ACC112 (cell line): ENCODE data around the gene DENND1C.

Source experiments
- H2AFZ ChIP-seq: fragments of 200-600 bp; sonication (generic); one replicate; pipeline ENCODE4 v1.6.0; 2017; ENCODE audit warnings: antibody characterized with exemption, low read length; ENCODE audit not compliant: unreplicated experiment
- H3K27ac ChIP-seq: fragments of 200-600 bp; sonication (generic); 2 replicates; pipeline ENCODE4 v1.5.1; 2014; ENCODE audit warnings: low read depth, mild to moderate bottlenecking, antibody characterized with exemption, low read length, moderate library complexity
- H3K27me3 ChIP-seq: fragments of 200-600 bp; sonication (generic); 2 replicates; pipeline ENCODE4 v1.6.1; 2014; ENCODE audit warnings: mild to moderate bottlenecking, antibody characterized with exemption, low read length, moderate library complexity, mixed read lengths; ENCODE audit not compliant: insufficient read depth
- H3K36me3 ChIP-seq: fragments of 200-600 bp; sonication (generic); 2 replicates; pipeline ENCODE4 v1.6.1; 2016; ENCODE audit warnings: mild to moderate bottlenecking, antibody characterized with exemption, low read length, moderate library complexity, mixed read lengths; ENCODE audit not compliant: insufficient read depth
- H3K4me1 ChIP-seq: fragments of 200-600 bp; sonication (generic); one replicate; pipeline ENCODE4 v1.6.1; 2016; ENCODE audit warnings: low read length, mixed read lengths; ENCODE audit not compliant: insufficient read depth, unreplicated experiment, control insufficient read depth
- H3K4me3 ChIP-seq: fragments of 200-600 bp; sonication (generic); 2 replicates; pipeline ENCODE4 v1.5.1; 2014; ENCODE audit warnings: mild to moderate bottlenecking, low read depth, low read length
- H3K79me2 ChIP-seq: fragments of 200-600 bp; sonication (generic); one replicate; pipeline ENCODE4 v1.6.0; 2016; ENCODE audit warnings: low read length; ENCODE audit not compliant: control insufficient read depth, unreplicated experiment, insufficient read depth

The DENND1C gene

DNA sequence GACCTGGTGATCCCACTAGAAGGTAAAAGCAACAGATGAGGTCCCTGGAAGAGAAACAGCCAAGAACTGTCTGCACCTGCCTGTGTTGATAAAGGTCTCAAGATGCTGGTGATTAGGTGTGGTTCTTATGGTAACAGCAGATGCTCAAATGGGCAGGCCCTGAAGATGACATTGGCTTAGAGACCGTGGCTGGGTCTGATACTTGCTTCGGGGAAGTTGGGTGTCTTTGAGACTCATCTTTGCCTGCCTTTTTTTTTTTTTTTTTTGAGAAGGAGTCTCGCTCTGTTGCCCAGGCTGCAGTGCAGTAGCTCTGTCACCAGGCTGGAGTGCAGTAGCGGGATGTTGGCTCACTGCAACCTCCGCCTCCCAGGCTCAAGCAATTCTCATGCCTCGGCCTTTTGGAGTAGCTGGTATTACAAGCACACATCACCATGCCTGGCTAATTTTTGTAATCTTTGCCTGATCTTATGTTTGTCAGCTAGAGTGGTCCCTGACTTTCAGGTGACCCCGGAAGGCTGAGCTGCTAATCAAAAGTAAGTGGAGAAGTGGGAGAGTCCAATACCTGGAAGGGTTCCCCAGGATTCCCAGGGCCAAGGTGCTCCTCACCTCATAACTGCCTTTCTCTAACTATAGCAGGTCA, 29.9 kb downstream of the DENND1C start:
- no peaks in the 10 kb centered on the region for H3K79me2 ChIP-seq
- no peak overlapping the region for H2AFZ ChIP-seq
- no peaks in the 10 kb centered on the region for H3K4me1 ChIP-seq
- no peak overlapping the region for H3K4me3 ChIP-seq
- no peaks in the 10 kb centered on the region for H3K36me3 ChIP-seq
- H3K27me3 ChIP-seq = no peaks in the 10 kb centered on the region
- no peak overlapping the region for H3K27ac ChIP-seq

- H3K36me3 ChIP-seq = no peaks in the 10 kb centered on the region
- H2AFZ ChIP-seq = no peak overlapping the region
- H3K27ac ChIP-seq = no peak overlapping the region
- no peak overlapping the region for H3K4me3 ChIP-seq
- H3K79me2 ChIP-seq = no peaks in the 10 kb centered on the region
- no peaks in the 10 kb centered on the region for H3K27me3 ChIP-seq
- H3K4me1 ChIP-seq = no peaks in the 10 kb centered on the region
Measured at GRCh38 chr19:6450166-6450565, 31.4 kb downstream of the DENND1C start.

DNA sequence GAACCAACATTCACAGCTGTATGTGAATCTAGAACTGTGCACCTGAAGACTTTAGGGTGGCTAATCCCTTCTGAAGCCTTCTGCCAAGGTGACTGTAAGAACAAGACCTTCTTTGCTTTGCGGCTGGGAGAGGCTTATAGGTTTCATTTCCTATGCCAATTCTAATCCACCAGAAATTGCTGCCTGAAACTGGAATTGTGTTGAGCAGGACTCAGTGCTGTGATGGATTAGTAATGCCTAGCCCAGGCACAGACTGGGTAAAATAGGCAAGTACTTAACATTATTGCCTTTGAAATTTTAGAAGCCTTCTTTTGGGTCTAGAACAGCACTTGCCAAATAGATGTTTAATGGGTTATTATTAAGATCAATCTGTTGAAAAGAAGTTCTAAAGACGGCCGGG, 33.5 kb downstream of the DENND1C start:
- Histone ChIP-seq H3K36me3 (no peaks in the 10 kb centered on the region), H3K4me3 (no peak overlapping the region), H2AFZ (no peak overlapping the region), H3K79me2 (no peaks in the 10 kb centered on the region), H3K27me3 (no peaks in the 10 kb centered on the region), H3K4me1 (no peaks in the 10 kb centered on the region), H3K27ac (no peak overlapping the region)

DNA sequence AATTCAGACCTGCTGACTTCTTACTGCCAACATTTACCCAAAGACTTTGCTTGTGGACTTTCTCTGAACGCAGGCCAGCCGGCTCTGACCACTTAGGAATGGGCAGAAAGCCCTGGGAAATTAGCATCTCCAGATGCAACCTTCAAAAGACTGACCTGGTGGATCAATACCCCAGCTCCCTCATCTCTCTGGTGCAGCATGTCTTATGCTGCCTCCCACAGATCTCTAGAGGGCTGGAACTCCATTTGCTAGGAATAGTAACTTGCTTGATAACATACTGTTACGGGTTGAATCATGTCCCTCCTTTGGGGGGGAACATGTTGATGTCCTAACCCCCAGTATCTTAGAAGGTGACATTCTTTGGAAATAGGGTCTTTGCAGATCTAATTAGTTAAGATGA, 35.1 kb downstream of the DENND1C start:
- H3K36me3 ChIP-seq = no peaks in the 10 kb centered on the region
- H2AFZ ChIP-seq = no peak overlapping the region
- no peak overlapping the region for H3K27ac ChIP-seq
- no peaks in the 10 kb centered on the region for H3K4me1 ChIP-seq
- H3K79me2 ChIP-seq = no peaks in the 10 kb centered on the region
- H3K4me3 ChIP-seq = no peak overlapping the region
- no peaks in the 10 kb centered on the region for H3K27me3 ChIP-seq

DNA sequence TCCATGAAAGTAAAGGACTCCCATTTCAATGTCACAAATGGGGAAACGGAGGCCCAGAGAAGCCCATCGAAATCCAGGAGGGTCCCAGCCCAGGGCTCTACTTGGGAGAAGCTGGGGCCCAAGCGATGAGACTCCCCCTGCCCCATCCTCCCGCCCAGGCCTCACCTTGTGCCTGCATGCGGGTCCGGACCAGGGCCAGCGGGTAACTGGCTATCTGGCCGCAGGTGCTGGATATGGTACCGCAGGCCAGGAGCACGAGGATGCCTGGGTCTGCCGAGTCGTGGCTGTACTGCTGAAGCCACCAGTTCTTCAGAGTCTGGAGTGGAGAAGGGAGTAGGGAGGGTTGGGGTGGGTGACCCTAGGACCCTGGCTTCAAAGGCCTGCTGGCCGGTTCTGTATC, 37.6 kb downstream of the DENND1C start:
- H3K4me3 ChIP-seq = no peak overlapping the region
- H3K4me1 ChIP-seq = no peaks in the 10 kb centered on the region
- no peak overlapping the region for H2AFZ ChIP-seq
- no peak overlapping the region for H3K27ac ChIP-seq
- no peaks in the 10 kb centered on the region for H3K36me3 ChIP-seq
- no peaks in the 10 kb centered on the region for H3K27me3 ChIP-seq
- no peaks in the 10 kb centered on the region for H3K79me2 ChIP-seq

GRCh38 chr19:6442087-6442688, 39.4 kb downstream of the DENND1C start:
- Histone ChIP-seq H3K79me2 (no peaks in the 10 kb centered on the region), H3K27ac (no peak overlapping the region), H3K36me3 (no peaks in the 10 kb centered on the region), H2AFZ (no peak overlapping the region), H3K27me3 (no peaks in the 10 kb centered on the region), H3K4me1 (no peaks in the 10 kb centered on the region), H3K4me3 (no peak overlapping the region)

GRCh38 chr19:6440905-6441304, 40.7 kb downstream of the DENND1C start:
- no peaks in the 10 kb centered on the region for H3K79me2 ChIP-seq
- H3K4me1 ChIP-seq = no peaks in the 10 kb centered on the region
- H3K27ac ChIP-seq = no peak overlapping the region
- H2AFZ ChIP-seq = no peak overlapping the region
- H3K36me3 ChIP-seq = no peaks in the 10 kb centered on the region
- no peak overlapping the region for H3K4me3 ChIP-seq
- H3K27me3 ChIP-seq = no peaks in the 10 kb centered on the region

GRCh38 chr19:6439743-6440142, 41.8 kb downstream of the DENND1C start:
- Histone ChIP-seq H3K4me3 (no peak overlapping the region), H3K36me3 (no peaks in the 10 kb centered on the region), H3K27me3 (no peaks in the 10 kb centered on the region), H3K27ac (no peak overlapping the region), H3K79me2 (no peaks in the 10 kb centered on the region), H2AFZ (no peak overlapping the region), H3K4me1 (no peaks in the 10 kb centered on the region)

DNA sequence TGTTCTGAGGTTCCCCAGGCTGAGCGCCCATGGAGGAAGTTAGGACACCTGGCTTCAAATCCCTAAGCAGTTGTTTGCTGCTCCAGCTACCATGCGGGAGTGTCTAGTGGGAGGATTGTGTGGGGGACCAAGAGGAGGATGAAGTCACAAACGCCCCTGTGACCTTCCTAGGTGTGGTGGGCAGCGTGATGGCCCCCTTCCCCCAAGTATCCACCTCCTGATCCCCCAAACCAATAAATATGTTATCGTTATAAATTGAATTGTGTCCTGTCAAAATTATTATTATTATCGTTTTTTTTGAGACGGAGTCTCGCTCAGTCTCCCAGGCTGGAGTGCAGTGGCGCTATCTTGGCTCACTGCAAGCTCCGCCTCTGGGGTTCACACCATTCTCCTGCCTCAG, 47.9 kb downstream of the DENND1C start, which contains the start of gene SLC25A41:
Gene SLC25A41, minus strand, starts transcription at position 101 of the 400 bp plus-strand sequence. Its CDS starts 70 bp downstream, at position 31.
- Histone ChIP-seq H3K27ac (no peak within 1 kb of the TSS), H2AFZ (no peak within 1 kb of the TSS), H3K79me2 (no peaks in the 10 kb centered on the region), H3K36me3 (no peaks in the 10 kb centered on the region), H3K4me3 (no peak within 1 kb of the TSS), H3K4me1 (no peaks in the 10 kb centered on the region), H3K27me3 (no peaks in the 10 kb centered on the region)

DNA sequence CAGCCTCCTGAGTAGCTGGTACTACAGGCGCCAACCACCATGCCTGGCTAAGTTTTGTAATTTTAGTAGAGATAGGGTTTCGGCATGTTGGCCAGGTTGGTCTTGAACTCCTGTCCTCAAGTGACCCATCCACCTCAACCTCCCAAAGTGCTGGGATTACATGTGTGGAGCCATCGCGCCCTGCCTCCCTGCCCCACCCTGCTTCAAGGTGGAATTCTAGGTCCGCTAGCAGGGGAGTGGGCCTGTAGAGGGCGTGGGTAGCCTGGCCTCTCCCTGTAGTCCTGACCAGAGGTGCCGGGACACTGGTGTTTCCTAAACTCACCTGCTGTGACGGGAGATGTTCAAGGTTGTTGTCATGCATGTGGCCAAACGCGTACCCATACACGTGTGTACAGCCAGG, 48.4 kb downstream of the DENND1C start:
- no peaks in the 10 kb centered on the region for H3K27me3 ChIP-seq
- no peaks in the 10 kb centered on the region for H3K36me3 ChIP-seq
- H3K4me3 ChIP-seq = no peak overlapping the region
- no peaks in the 10 kb centered on the region for H3K4me1 ChIP-seq
- H3K27ac ChIP-seq = no peak overlapping the region
- H2AFZ ChIP-seq = no peak overlapping the region
- no peaks in the 10 kb centered on the region for H3K79me2 ChIP-seq

GRCh38 chr19:6431891-6432290, 49.7 kb downstream of the DENND1C start:
- Histone ChIP-seq H3K4me1 (no peaks in the 10 kb centered on the region), H3K4me3 (no peak overlapping the region), H2AFZ (no peak overlapping the region), H3K79me2 (no peaks in the 10 kb centered on the region), H3K36me3 (no peaks in the 10 kb centered on the region), H3K27me3 (no peaks in the 10 kb centered on the region), H3K27ac (no peak overlapping the region)
